ENCODE data around the gene RNF227.

DNA sequence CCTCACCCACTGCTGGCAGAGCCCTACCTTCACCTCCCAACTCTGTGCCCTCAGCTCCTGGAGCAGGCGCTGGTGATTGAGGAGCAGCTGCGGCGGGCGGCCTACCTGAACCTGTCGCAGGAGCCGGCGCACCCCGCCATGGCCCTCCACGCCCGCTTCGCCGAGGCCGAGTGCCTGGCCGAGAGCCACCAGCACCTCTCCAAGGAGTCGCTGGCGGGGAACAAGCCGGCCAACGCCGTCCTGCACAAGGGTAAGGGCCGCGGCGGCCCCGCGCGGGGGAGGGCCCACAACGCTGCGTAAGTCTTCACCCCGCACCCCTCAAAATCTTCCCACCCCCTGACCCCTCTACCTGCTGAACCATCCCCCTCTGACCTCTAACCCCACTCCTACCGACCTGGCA lies 7.0 kb downstream of the RNF227 start:
- TF ChIP-seq POLR2A (IDR thresholded peaks at IDR 0.05), result no peak
- no peak for TF ChIP-seq EP300 (IDR thresholded peaks at IDR 0.05)
